NOMO-1 (cell line): ENCODE measurements around the gene ANXA1.

Experiments
- DNase-seq, 2 experiments: peaks; one replicate each; lab custom pipeline; 2025; ENCODE audit not compliant: unreplicated experiment in 2 of 2; lab: John Stamatoyannopoulos, UW

The ANXA1 gene

GRCh38 chr9:73200694-73201452 lies 49.2 kb downstream of the ANXA1 start:
- peak in 1 of 2 experiments; percentile 0 for DNase-seq

GRCh38 chr9:73202980-73203379 lies 51.3 kb downstream of the ANXA1 start:
- DNase-seq: peak in 1 of 2 experiments; percentile 37

- DNase-seq: no peak
Measured at GRCh38 chr9:73204936-73205335, 53.3 kb downstream of the ANXA1 start.

- no peak for DNase-seq
Measured at GRCh38 chr9:73206851-73207250, 55.2 kb downstream of the ANXA1 start.

- no peak for DNase-seq
Measured at GRCh38 chr9:73210886-73211666, 59.4 kb downstream of the ANXA1 start.

- no peak for DNase-seq
Measured at GRCh38 chr9:73213300-73213699, 61.6 kb downstream of the ANXA1 start.

- no peak for DNase-seq
Measured at GRCh38 chr9:73215249-73215648, 63.6 kb downstream of the ANXA1 start.

- no peak for DNase-seq
Measured at GRCh38 chr9:73216100-73216499, 64.4 kb downstream of the ANXA1 start.
